Astrocyte (in vitro differentiated cells and primary cell): Measurements from ENCODE around the gene STK24.

Experiments
- CTCF ChIP-seq: IDR thresholded peaks from 2 replicates; pipeline ENCODE4 v1.5.1; 2011; ENCODE audit warnings: low read depth, mild to moderate bottlenecking, inconsistent platforms, low read length, moderate library complexity; ENCODE audit not compliant: insufficient read depth
- EZH2 ChIP-seq: IDR thresholded peaks from 2 replicates; pipeline ENCODE4 v1.6.1; 2012; ENCODE audit warnings: mild to moderate bottlenecking, low read length, inconsistent platforms; ENCODE audit not compliant: insufficient read depth

GRCh38 chr13:98419786-98420553, 156.9 kb downstream of the STK24 start:
- no peak for TF ChIP-seq CTCF
- TF ChIP-seq EZH2 = no peak
